GM21529 (cell line): ENCODE measurements around the gene CBFA2T3.

ENCODE experiments used
- ATAC-seq: cut with Tn5 transposase; IDR thresholded peaks from one replicate; pipeline ENCODE4 v1.9.1; 2021; ENCODE audit not compliant: unreplicated experiment

Gene CBFA2T3

DNA sequence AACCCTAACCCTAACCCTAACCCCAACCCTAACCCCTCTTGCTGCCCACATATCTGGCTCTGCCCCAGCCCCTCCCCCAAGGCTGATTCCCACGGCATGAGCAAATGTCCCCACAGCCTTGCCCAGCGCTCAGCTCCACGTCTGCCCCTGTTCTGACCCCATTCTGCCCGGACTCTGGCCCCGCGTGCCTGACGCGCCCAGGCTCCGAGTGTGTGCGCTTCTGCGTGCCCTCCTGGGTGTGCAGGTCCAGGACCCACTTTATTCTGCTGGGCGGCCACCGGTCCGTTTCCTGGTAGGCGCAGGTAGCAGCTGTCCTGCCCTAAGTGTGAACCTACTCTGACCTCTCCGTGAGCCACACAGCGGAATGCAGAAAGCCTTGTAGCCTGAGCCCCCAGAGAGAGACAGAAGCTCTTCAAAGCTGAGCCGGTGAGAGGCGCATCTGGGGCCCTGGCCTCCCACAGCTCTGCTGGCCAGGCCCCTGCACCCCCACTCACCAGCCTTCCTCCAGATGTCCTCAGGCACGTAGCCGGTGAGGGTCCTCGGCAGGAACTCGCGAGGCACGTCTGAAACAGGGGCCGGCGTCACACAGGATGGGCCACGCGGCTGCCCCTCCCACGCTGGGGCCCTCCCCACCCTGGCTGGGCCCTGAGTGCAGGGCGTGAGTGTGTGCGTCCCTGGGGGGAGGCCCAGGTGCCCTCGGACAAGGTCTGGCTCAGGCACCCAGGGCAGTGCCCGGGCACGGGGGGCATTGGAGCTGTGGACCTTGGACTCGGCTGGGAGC is 96.6 kb downstream of the CBFA2T3 start:
- ATAC-seq, result no peak

- ATAC-seq, result no peak
These were observed 97.3 kb downstream of the CBFA2T3 start for GRCh38 chr16:88879788-88880055.

DNA sequence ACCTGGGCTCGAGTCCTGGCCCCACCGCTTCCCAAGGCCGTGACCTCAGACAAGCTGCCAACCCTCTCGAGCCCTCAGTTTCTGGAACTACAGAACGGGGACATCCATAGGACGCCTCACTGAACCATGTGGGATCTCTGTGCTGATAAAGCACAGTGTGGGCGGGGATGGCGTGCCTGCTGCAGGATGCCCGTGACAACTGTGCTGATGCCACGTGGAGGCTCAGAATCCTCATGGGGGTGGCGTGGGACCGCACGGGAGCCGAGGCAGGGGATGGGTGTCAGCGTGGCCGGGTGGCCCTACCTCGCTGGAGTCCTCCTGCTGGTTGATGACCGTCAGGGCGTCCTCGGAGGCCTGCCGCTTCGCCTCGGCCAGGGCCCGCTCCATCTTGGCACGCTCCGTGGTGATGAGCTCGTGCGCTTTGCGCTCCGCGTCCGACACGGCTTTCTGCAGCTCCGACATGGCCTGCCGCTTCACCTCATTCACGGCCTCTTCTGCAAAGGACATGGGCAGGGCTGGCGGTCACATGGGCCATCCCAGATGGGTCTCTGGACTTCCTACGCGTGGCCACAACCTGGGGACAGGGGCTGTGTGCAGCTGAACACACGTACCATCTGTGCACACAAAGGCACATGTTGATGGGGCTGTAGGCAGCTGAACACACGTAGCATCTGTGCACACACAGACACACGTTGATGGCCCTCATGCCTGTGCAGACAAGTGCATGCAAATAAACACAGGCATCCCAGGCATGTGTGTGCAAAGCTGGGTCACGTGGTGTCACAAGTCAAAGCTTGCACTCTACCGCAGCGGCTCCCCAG is 97.8 kb downstream of the CBFA2T3 start:
- no peak for ATAC-seq

- ATAC-seq, result no peak
These were observed 98.7 kb downstream of the CBFA2T3 start for GRCh38 chr16:88878356-88878755.

DNA sequence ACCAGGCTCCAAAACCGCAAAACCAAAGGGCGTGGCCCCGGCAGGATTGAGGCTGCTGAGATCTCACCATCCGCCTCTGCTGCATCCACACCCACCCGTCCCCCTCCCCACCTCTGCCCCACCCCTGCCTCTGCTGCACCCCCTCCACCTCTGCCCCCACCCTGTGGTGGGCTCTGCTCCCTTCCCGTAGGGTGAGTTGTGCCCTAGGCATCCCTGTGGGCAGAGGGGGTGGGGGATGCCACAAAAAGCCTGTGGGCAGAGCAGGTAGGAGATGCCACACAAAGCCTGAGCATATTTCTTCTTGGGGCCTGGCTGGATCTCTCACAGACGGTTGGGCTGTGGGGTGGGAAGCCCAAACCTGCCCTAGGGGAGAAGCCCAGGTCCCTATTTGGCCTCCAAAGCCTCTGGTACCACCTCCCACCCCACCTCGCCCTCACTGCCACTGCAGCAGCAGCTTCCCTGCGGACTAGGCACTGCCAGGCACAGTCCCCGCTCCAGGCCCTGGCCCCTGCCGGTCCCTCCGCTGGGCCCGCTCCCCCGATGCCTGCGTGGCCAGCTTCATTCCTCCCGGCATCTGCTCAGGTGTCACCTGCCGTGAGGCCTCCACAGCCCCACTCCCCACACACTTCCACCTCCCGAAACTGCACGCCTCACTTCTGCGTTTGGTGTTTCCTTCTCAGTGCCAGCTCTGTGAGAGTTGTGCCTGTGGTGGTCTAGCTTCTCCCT is 99.3 kb downstream of the CBFA2T3 start:
- no peak for ATAC-seq

GRCh38 chr16:88876942-88877526 is 100.0 kb downstream of the CBFA2T3 start:
- no peak for ATAC-seq

GRCh38 chr16:88875703-88876234 is 101.2 kb downstream of the CBFA2T3 start:
- no peak for ATAC-seq

GRCh38 chr16:88874938-88875599 is 101.9 kb downstream of the CBFA2T3 start:
- no peak for ATAC-seq

GRCh38 chr16:88872650-88873331 is 104.2 kb downstream of the CBFA2T3 start:
- ATAC-seq, result no peak

- ATAC-seq, result no peak
These were observed 105.1 kb downstream of the CBFA2T3 start for GRCh38 chr16:88871730-88872416.

GRCh38 chr16:88871349-88871702 is 105.7 kb downstream of the CBFA2T3 start:
- ATAC-seq, result no peak

- no peak for ATAC-seq
These were observed 106.2 kb downstream of the CBFA2T3 start for GRCh38 chr16:88870608-88871348.

DNA sequence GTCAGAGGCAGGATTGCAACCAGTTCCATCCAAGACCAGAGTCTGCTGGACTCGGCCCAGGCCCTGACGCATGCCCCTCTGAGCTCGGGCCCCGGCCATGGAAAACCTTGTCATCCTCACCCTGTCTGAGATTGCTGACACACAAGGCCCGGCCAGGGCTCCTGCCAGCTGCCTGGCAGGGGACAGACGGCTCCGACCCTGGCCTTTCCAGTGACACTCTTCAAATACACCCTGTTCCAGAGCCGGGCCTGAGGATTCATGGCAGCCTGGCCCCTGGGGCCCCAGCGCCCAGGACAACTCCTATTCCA is 107.4 kb downstream of the CBFA2T3 start:
- ATAC-seq, result no peak

GRCh38 chr16:88868974-88869672 is 107.9 kb downstream of the CBFA2T3 start:
- ATAC-seq, result no peak

- no peak for ATAC-seq
These were observed 109.3 kb downstream of the CBFA2T3 start for GRCh38 chr16:88867581-88868246.

GRCh38 chr16:88866151-88866920 is 110.7 kb downstream of the CBFA2T3 start, which contains the start of gene PABPN1L:
Gene PABPN1L, minus strand, starts transcription at chr16:88866660. Its CDS starts 54 bp downstream, at chr16:88866606.
- ATAC-seq, result no peak

DNA sequence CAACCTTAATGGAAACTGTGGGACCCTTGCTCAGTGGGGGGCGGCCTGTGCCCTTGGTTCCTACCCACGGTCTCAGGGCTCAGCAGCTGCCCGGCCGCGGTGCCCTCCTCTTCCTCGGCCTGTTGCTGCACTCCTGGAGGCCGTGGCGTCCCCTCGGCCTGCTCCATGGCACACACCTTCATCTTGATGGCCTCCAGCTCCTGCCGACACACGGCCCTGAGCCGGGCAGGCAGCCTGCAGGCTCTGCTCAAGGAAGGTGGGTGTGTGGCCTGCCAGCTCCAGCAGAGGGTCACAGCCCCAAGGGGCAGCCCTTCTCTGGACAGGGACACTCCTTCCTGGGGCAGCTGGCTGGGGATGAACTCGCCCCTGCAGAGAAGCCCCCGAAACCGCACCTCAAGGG is 111.3 kb downstream of the CBFA2T3 start:
- ATAC-seq, result no peak
